HepG2 (cell line): ENCODE data around the gene SMAD3. TPM values are rescaled to one million over a fixed set of nuclear protein-coding genes. Genes with fewer than 3 reads are reported as not detected.

Source experiments
- ARNT2 ChIP-seq: sonication (generic); formaldehyde crosslinking; IDR thresholded peaks from 2 replicates; pipeline ENCODE4 v1.8.0; 2022; ENCODE audit warnings: mild to moderate bottlenecking, low read depth, missing genetic modification reagents, moderate library complexity
- FOSL2 ChIP-seq: sonication (generic); formaldehyde crosslinking; IDR thresholded peaks from 2 replicates; pipeline ENCODE4 v1.4.0; 2020; ENCODE audit warnings: missing genetic modification reagents
- ISX ChIP-seq: sonication (generic); formaldehyde crosslinking; conservative IDR thresholded peaks from 2 replicates; pipeline ENCODE4 v1.5.0; 2020; ENCODE audit warnings: missing genetic modification reagents
- MED8 ChIP-seq: sonication (generic); formaldehyde crosslinking; IDR thresholded peaks from 2 replicates; pipeline ENCODE4 v1.8.1; 2023; ENCODE audit warnings: mild to moderate bottlenecking, missing genetic modification reagents; ENCODE audit not compliant: insufficient replicate concordance
- PITX1 ChIP-seq: sonication (generic); formaldehyde crosslinking; IDR thresholded peaks from 2 replicates; pipeline ENCODE4 v1.5.1; 2020; ENCODE audit warnings: mild to moderate bottlenecking, missing genetic modification reagents
- SRSF4 ChIP-seq: fragments of 200-400 bp; formaldehyde crosslinking; IDR thresholded peaks from one replicate; pipeline ENCODE4 v1.6.1; 2018; ENCODE audit warnings: mild to moderate bottlenecking, low read depth, low read length, moderate library complexity; ENCODE audit not compliant: poor library complexity, severe bottlenecking
- TCF12 ChIP-seq, 2 experiments: fragments of 450-650 bp in 1 of 2; sonication (generic) in 1 of 2; formaldehyde crosslinking in 1 of 2; IDR thresholded peaks; 2 replicates each; pipeline versions ENCODE4 v1.6.1 to v1.8.0; 2017 to 2022; ENCODE audit warnings: antibody characterized with exemption in 1 of 2, mild to moderate bottlenecking in 1 of 2, missing genetic modification reagents in 1 of 2, moderate library complexity in 1 of 2
- ZFP36L1 ChIP-seq: sonication (generic); formaldehyde crosslinking; IDR thresholded peaks from 2 replicates; pipeline ENCODE4 v1.8.0; 2022; ENCODE audit warnings: mild to moderate bottlenecking, missing genetic modification reagents, moderate library complexity
- ZNF20 ChIP-seq: sonication (generic); formaldehyde crosslinking; IDR thresholded peaks from 2 replicates; pipeline ENCODE4 v1.4.0; 2020; ENCODE audit warnings: mild to moderate bottlenecking, moderate library complexity, missing genetic modification reagents
- ZNF232 ChIP-seq: sonication (generic); formaldehyde crosslinking; IDR thresholded peaks from 2 replicates; pipeline ENCODE4 v1.4.0; 2020; ENCODE audit warnings: missing genetic modification reagents, borderline replicate concordance
- ZNF263 ChIP-seq: sonication (generic); formaldehyde crosslinking; IDR thresholded peaks from 2 replicates; pipeline ENCODE4 v1.4.0; 2020; ENCODE audit warnings: missing genetic modification reagents
- ZNF660 ChIP-seq: sonication (generic); formaldehyde crosslinking; IDR thresholded peaks from 2 replicates; pipeline ENCODE4 v1.5.1; 2020; ENCODE audit warnings: mild to moderate bottlenecking, low read depth, missing genetic modification reagents, borderline replicate concordance
- ZNF776 ChIP-seq: sonication (generic); formaldehyde crosslinking; IDR thresholded peaks from 2 replicates; pipeline ENCODE4 v1.4.0; 2020; ENCODE audit warnings: mild to moderate bottlenecking, missing genetic modification reagents
- ZNF841 ChIP-seq: sonication (generic); formaldehyde crosslinking; IDR thresholded peaks from 2 replicates; pipeline ENCODE4 v1.8.1; 2023; ENCODE audit warnings: missing genetic modification reagents, borderline replicate concordance
- polyA plus RNA-seq, 8 experiments: library from polyadenylated mRNA; depleted of rRNA in 3 of 8; stranded (reverse) in 7 of 8; unstranded in 1 of 8; fragments of >200 nt; fragmentation: Illumina TruSeq in 4 of 8; extraction: Trizol in 4 of 8; gene quantifications; 2 replicates each; pipeline versions ENCODE4 v1.2.1 to v1.2.3, GENCODE V29; 2011 to 2016; ENCODE audit warnings: low read depth in 4 of 8, missing spikeins in 1 of 8, mixed read lengths in 1 of 8; ENCODE audit not compliant: insufficient read depth in 1 of 8
- total RNA-seq, 5 experiments: library from RNA; depleted of rRNA; stranded (reverse); fragments of >200 nt; fragmentation: Illumina TruSeq; extraction: Trizol; gene quantifications; 2 replicates each; pipeline ENCODE4 v1.2.3, GENCODE V29; 2016; ENCODE audit warnings: low read depth in 1 of 5
- TF ChIP-seq, protein P1 (sequence below): sonication (generic); formaldehyde crosslinking; IDR thresholded peaks from 2 replicates; pipeline ENCODE4 v1.4.0; 2020; ENCODE audit warnings: missing genetic modification reagents
- TF ChIP-seq, protein P2 (sequence below): sonication (generic); formaldehyde crosslinking; IDR thresholded peaks from 2 replicates; pipeline ENCODE4 v1.4.0; 2020; ENCODE audit warnings: missing genetic modification reagents, borderline replicate concordance
- TF ChIP-seq, protein P3 (sequence below): sonication (generic); formaldehyde crosslinking; conservative IDR thresholded peaks from 2 replicates; pipeline ENCODE4 v1.4.0; 2020; ENCODE audit warnings: mild to moderate bottlenecking, missing genetic modification reagents, moderate library complexity
- TF ChIP-seq, protein P4 (sequence below): sonication (generic); formaldehyde crosslinking; IDR thresholded peaks from 2 replicates; pipeline ENCODE4 v1.4.0; 2020; ENCODE audit warnings: low read depth, mild to moderate bottlenecking, missing genetic modification reagents
- TF ChIP-seq, protein P5 (sequence below): sonication (generic); formaldehyde crosslinking; IDR thresholded peaks from 2 replicates; pipeline ENCODE4 v1.4.0; 2020; ENCODE audit warnings: missing genetic modification reagents
- TF ChIP-seq, protein P6 (sequence below): sonication (generic); formaldehyde crosslinking; IDR thresholded peaks from 2 replicates; pipeline ENCODE4 v1.4.0; 2020; ENCODE audit warnings: low read depth, mild to moderate bottlenecking, missing genetic modification reagents

SMAD3 gene
- total and polyA plus RNA-seq, 2 of the 13 experiments (the other 11 are each of a cell fraction or from before 2014, with no cell fraction given): 8.6 to 56.3 TPM

DNA sequence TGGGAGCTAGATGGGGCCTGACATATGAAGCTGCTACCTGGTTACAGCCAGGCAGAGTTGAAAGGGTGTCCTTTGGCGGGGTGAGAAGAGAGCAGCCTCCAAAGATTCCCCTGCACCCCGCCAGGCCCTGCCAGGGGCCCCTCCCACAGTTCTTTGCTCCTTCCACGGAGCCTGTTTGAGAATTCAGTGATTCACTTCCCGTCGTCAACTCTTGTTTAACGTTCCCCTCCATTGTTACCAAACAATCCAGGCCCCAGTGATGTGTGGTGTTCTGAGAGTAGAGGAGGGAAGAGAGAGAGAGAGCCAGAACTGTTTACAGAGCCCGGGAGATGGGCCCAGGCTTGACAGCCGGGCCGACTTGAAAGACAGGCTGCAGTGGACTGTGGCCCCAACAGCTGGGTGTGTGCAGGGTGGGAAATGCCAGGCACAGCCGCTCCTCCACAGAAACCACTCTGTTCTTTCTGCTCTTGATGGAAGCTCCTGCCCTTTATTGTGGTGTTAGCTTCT lies 81.5 kb downstream of the SMAD3 start (continued):
- TF ChIP-seq ZNF660 (CRISPR knock-in tag) (no peak), ISX (CRISPR knock-in tag) (no peak), TCF12 (IDR thresholded peaks at IDR 0.05) (no peak), TCF12 (CRISPR knock-in tag; IDR thresholded peaks at IDR 0.05) (no peak), PITX1 (no peak; the same call in 1 of the 2 replicates), ZFP36L1 (CRISPR knock-in tag) (0 out of 2 replicates have a peak, but pooled peaks have one; percentile 34), ZNF776 (CRISPR knock-in tag) (no peak), ZNF263 (CRISPR knock-in tag) (no peak), MED8 (CRISPR knock-in tag) (no peak), ZNF20 (CRISPR knock-in tag) (no peak), FOSL2 (CRISPR knock-in tag) (peak; percentile 94), ZNF841 (CRISPR knock-in tag) (no peak), ZNF232 (CRISPR knock-in tag) (no peak), SRSF4 (no peak), ARNT2 (CRISPR knock-in tag) (no peak)
- TF ChIP-seq, protein P1, sequence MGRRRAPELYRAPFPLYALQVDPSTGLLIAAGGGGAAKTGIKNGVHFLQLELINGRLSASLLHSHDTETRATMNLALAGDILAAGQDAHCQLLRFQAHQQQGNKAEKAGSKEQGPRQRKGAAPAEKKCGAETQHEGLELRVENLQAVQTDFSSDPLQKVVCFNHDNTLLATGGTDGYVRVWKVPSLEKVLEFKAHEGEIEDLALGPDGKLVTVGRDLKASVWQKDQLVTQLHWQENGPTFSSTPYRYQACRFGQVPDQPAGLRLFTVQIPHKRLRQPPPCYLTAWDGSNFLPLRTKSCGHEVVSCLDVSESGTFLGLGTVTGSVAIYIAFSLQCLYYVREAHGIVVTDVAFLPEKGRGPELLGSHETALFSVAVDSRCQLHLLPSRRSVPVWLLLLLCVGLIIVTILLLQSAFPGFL (CRISPR knock-in tag): no peak
- TF ChIP-seq, protein P2, sequence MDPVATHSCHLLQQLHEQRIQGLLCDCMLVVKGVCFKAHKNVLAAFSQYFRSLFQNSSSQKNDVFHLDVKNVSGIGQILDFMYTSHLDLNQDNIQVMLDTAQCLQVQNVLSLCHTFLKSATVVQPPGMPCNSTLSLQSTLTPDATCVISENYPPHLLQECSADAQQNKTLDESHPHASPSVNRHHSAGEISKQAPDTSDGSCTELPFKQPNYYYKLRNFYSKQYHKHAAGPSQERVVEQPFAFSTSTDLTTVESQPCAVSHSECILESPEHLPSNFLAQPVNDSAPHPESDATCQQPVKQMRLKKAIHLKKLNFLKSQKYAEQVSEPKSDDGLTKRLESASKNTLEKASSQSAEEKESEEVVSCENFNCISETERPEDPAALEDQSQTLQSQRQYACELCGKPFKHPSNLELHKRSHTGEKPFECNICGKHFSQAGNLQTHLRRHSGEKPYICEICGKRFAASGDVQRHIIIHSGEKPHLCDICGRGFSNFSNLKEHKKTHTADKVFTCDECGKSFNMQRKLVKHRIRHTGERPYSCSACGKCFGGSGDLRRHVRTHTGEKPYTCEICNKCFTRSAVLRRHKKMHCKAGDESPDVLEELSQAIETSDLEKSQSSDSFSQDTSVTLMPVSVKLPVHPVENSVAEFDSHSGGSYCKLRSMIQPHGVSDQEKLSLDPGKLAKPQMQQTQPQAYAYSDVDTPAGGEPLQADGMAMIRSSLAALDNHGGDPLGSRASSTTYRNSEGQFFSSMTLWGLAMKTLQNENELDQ (CRISPR knock-in tag): no peak
- TF ChIP-seq, protein P3, sequence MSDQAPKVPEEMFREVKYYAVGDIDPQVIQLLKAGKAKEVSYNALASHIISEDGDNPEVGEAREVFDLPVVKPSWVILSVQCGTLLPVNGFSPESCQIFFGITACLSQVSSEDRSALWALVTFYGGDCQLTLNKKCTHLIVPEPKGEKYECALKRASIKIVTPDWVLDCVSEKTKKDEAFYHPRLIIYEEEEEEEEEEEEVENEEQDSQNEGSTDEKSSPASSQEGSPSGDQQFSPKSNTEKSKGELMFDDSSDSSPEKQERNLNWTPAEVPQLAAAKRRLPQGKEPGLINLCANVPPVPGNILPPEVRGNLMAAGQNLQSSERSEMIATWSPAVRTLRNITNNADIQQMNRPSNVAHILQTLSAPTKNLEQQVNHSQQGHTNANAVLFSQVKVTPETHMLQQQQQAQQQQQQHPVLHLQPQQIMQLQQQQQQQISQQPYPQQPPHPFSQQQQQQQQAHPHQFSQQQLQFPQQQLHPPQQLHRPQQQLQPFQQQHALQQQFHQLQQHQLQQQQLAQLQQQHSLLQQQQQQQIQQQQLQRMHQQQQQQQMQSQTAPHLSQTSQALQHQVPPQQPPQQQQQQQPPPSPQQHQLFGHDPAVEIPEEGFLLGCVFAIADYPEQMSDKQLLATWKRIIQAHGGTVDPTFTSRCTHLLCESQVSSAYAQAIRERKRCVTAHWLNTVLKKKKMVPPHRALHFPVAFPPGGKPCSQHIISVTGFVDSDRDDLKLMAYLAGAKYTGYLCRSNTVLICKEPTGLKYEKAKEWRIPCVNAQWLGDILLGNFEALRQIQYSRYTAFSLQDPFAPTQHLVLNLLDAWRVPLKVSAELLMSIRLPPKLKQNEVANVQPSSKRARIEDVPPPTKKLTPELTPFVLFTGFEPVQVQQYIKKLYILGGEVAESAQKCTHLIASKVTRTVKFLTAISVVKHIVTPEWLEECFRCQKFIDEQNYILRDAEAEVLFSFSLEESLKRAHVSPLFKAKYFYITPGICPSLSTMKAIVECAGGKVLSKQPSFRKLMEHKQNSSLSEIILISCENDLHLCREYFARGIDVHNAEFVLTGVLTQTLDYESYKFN (CRISPR knock-in tag): peak; percentile 91
- TF ChIP-seq, protein P4, sequence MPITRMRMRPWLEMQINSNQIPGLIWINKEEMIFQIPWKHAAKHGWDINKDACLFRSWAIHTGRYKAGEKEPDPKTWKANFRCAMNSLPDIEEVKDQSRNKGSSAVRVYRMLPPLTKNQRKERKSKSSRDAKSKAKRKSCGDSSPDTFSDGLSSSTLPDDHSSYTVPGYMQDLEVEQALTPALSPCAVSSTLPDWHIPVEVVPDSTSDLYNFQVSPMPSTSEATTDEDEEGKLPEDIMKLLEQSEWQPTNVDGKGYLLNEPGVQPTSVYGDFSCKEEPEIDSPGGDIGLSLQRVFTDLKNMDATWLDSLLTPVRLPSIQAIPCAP: no peak
- TF ChIP-seq, protein P5, sequence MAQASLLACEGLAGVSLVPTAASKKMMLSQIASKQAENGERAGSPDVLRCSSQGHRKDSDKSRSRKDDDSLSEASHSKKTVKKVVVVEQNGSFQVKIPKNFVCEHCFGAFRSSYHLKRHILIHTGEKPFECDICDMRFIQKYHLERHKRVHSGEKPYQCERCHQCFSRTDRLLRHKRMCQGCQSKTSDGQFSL (CRISPR knock-in tag): no peak
- TF ChIP-seq, protein P6, sequence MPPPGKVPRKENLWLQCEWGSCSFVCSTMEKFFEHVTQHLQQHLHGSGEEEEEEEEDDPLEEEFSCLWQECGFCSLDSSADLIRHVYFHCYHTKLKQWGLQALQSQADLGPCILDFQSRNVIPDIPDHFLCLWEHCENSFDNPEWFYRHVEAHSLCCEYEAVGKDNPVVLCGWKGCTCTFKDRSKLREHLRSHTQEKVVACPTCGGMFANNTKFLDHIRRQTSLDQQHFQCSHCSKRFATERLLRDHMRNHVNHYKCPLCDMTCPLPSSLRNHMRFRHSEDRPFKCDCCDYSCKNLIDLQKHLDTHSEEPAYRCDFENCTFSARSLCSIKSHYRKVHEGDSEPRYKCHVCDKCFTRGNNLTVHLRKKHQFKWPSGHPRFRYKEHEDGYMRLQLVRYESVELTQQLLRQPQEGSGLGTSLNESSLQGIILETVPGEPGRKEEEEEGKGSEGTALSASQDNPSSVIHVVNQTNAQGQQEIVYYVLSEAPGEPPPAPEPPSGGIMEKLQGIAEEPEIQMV (CRISPR knock-in tag): no peak
